GM18505 (cell line): ENCODE results near the gene RYR3.

Source experiments
- ATAC-seq: cut with Tn5 transposase; IDR thresholded peaks from one replicate; pipeline ENCODE4 v1.9.1; 2021; ENCODE audit not compliant: unreplicated experiment
- POLR2A ChIP-seq: IDR thresholded peaks from 4 replicates; pipeline ENCODE4 v1.6.1; 2011; ENCODE audit warnings: borderline replicate concordance; ENCODE audit not compliant: insufficient read depth, insufficient read length; ENCODE audit errors: extremely low read depth

The RYR3 gene

DNA sequence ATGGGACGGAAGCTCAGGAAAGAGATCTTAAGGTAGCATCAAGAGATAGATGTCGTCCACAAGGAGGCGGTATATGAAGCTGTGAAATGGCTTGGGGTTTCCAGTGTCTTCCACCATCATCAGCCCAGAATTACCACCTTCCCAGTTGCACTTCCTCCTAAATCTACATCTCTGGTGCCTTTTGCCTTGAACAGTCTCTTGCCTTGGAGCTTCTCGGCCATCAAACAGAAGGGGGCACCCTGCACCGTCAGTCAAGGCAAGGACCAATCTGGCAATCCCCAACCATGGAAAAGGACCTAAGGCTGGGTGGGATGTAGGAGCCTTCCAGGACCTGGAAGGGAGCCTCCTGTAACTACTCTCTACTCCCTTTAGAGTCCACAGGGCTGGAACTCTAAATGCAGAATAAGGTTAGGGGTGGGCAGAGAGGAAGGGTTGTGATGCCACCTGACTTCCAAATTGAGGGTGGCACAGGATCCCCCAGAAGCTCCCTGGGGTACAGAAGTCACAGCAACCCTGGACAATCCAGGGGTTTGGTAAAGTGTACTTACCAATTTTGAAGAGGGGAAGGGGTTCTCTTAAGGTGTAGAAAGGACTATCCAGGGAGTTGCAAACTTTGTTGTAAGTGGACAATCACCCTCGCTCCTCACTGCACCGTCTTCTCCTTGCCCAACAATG lies 1.0 kb upstream of the RYR3 start:
- TF ChIP-seq POLR2A: no peak
- no peak for ATAC-seq

DNA sequence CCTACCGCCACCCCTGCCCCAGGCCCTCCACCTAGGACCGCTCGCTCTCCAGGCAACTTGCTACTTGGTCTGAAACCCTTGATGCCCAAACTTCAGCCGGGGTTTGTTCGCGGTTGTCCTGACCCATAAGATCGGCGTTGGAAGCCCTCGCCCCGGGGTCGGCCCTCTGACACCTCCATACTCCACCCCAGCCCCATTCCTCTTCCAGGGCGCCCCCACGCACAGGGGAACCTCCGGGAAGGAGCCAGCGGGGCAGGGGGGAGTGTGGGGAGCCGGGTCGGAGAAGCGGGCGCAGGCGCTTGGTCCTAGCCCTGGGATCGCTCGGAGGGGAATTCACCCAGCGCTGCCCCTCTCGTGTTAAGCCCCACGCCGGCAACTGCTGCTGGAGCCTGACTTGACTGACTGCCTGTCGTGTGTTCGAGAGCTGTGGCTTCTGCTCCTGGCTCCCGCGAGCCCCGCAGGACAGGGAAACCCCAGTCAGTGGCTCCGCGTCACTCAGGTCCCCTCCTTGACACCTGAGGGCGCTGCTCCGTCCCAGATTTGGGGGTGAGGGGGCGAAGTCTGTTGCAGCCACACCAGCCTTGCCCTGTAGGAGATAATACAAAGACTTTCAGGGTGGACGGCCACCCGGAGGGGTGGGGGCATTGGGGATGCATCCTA lies 675 bp downstream of the RYR3 start:
- TF ChIP-seq POLR2A: no peak
- ATAC-seq: no peak

DNA sequence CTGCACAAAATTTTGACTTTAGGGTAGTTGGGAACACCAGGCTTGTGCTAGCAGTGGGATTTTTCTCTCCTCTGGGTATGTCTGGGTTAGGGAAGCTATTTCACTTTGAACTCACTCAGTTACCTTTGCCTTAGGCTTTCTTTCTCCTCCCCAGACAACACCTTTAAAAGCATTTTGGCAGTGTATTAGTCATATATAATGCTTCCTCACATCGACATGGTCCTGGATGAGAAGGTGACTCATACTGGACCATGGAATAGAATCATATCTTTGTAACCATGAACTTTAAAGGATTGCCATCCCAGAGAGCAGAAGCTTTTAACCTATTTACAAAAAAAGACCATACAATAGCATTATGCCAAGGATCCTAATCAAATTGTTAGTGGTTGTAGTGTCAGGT lies 2.7 kb downstream of the RYR3 start:
- no peak for ATAC-seq
- no peak for TF ChIP-seq POLR2A

DNA sequence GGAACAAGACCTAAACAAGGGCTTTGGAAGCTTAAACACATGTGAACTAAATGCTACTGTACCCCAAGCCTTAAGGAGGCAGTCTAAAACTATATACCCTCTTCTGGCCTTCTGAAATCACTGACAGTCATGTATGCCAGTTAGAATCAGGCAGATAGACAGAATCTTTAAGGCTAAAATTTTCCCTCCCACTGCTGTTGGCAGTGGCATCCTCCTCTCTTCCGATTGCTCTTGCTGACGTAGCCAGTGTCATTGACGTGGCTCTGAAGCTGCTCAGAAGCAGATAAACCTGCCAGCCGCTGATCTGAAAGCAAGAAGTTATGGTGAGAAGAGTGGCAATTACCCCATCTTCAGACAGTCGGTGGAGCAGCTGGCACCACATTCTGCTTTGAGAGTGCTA lies 3.3 kb downstream of the RYR3 start:
- TF ChIP-seq POLR2A: no peak
- ATAC-seq: no peak

DNA sequence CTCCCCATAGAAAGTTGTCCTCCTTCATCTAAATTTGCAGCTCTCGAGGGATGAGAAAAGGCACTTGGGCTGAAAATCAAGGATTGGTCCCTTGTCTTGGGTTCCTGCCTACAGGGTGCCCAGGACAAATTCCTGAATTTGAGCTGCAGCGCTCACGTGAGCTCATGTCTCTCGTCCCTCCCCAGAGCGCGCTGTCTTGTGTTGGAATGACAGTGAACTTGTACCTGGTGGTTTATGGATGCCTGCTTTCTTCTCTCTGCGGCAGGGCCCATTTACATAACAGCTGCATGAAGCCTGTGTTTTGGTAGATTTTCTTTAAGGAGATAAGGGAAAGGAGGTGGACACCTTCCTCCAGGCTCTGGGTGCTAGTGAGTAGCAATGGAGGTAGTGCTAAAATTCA lies 4.3 kb downstream of the RYR3 start:
- TF ChIP-seq POLR2A: no peak
- no peak for ATAC-seq

DNA sequence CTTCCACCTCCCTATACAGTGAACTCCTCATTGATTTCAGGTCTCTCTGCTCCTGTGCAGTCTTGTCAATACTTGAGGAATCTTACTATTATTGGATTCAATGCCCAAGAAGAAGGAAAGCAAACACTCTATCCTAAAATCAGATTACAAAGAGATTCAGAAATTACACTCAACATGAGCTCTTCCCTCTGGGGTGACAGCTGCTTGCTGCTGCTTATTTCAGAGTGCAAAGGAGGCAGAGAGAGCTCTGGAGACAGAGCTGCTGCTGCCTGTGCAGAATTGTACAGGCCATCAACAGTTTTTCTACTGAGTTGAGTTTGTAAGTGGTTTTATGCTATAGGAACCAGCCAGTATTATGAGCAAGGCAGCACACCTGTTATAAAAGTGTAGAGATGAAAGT lies 7.1 kb downstream of the RYR3 start:
- no peak for TF ChIP-seq POLR2A
- no peak for ATAC-seq

DNA sequence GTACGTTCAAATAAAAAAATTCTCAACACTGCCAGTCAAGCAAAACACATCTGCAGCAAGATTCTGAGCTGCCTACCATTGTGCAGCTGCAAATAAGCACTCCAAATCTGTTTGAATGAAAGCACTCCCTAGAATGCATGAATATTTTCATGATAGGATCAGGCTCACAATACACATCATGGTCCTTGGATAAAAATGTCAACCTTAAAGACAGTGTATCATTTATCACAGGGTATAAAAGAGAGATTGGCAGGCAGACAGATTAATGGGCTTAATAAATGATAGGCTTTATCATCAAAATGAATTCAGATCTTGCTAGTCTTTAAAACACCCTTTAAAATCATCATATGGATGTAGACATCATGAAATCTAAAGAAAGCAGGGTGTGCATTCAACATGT lies 9.2 kb downstream of the RYR3 start:
- ATAC-seq: no peak
- TF ChIP-seq POLR2A: no peak

DNA sequence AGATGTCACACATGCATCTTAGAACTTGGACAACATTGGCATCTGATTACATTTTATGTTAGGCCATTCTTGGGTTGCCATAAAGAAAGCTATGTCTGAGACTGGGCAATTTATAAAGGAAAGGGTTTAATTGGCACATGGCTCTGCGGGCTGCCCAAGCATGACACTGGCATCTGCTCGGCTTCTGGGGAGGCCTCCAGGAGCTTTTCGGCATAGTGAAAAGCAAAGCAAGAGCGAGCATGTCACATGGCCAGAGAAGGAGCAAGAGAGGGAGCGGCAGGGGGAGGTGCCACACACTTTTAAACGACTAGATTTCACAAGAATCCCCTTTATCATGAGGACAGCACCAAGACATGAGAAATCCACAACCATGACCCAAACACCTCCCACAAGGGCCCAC lies 11.3 kb downstream of the RYR3 start:
- TF ChIP-seq POLR2A: no peak
- no peak for ATAC-seq

DNA sequence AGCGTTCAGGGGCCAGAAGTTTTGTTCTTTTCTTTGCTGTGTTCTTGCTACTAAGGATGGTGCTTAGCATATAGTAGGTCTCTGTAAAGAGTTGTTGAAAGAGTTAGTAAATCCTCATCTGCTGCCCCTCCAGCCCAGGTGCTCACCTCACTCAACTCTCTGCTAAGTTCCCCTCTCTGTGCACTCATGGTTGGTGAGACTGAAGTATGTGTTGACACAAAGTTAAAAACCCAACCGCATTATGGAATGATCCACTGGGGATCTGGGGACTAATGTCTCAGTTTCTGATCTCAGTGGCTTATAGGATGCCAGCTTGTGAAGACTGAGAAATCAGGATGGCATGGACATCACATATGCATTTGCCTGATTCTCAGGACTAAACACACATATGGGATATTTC lies 13.8 kb downstream of the RYR3 start:
- no peak for TF ChIP-seq POLR2A
- ATAC-seq: no peak

DNA sequence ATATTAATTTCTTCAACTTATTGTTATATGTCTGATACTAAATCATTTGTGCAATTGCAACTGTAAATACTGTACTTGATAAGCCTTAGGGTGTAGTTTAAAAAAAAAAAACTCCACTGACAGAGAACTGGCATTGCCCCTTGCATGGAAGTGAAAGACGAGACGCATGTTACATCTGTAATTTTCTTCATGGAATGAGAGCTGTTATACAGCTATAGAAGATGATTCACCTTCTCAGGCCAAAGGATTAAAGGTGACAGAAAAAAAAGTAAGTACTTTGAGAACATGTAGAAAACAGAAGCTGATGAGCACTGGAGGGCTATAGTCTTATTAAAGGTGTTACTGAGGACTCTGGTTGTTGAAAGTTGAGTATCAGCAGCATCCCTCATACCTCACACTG lies 16.1 kb downstream of the RYR3 start:
- ATAC-seq: no peak
- TF ChIP-seq POLR2A: no peak

DNA sequence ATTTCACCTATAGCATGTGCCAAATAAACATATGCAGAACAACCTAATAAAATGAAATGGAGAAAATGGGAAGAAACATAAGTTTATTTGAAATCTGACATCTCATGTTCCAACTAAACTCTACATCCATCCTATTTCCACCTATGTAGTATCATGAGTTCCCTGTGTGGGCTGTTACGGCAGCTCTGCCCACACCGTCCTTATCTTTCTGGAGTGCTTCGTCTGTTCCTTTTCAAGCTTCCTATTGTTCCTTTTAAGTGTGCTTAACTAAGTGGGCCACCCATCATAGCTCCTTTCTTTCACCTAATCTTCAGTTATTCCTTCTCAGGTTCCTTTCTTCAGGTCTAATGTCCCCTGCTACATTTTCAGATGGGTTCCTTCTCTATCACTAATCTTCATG lies 17.3 kb downstream of the RYR3 start:
- no peak for TF ChIP-seq POLR2A
- no peak for ATAC-seq

DNA sequence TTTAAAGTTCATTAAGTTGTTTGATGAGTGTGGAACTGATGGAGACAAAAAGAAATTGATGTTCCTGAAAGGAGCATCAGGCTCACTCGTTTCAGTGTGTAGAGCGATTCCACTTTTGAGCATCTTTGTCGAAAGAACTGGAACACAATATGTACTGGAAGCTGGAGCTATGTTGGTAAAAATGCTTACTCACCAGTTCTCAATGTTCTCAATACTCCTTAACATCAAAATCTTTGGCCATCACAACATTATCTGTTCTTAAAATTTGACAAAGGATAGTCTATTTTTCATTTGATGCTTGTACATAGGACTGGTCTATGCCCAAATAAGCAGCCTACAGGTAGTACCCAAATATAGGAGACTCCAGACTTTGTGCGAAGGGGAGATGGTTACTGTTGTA lies 18.7 kb downstream of the RYR3 start:
- no peak for ATAC-seq
- TF ChIP-seq POLR2A: no peak

DNA sequence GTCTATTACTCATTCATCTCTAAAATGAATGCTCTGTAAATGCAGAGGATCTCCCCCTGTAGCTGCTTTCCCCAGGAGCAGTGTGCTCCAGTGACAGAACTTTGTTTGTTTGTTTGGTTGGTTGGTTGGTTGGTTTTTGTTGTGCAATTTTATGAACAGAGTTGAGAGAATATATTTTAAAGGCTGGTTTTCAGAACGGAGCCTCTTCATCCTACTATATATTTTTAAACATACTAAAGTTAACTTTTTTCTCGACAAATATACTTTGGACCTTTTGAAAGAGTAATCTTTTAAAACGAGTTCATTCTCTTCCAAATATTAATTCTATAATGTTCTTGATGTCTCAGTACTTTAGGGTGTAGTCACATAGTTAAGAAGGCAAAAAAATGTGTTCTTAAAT lies 20.2 kb downstream of the RYR3 start:
- TF ChIP-seq POLR2A: no peak
- ATAC-seq: no peak

DNA sequence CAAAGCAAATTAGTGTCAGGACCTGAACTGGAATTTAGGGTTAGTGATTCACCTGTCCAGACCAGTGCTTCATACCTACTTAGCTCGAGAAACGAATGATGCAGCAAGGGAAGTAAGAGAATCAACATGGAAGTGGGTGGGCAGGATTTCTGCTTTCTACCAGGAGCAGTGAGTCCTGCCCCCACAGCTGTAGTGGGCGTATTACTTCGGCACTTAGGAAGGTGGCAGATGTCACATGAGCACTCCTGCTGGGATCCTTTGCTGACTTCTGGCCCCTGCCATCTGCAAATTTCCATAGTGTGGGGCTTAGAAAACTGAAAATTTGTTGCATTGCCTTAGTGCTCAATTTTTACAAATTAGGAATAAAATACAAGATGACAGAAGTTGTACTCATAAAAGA lies 31.2 kb downstream of the RYR3 start:
- TF ChIP-seq POLR2A: no peak
- no peak for ATAC-seq
